Astrocyte (in vitro differentiated cells and primary cell): ENCODE measurements around the gene MMP1.

Experiments used
- CTCF ChIP-seq: IDR thresholded peaks from 2 replicates; pipeline ENCODE4 v1.5.1; 2011; ENCODE audit warnings: low read depth, mild to moderate bottlenecking, inconsistent platforms, low read length, moderate library complexity; ENCODE audit not compliant: insufficient read depth
- EZH2 ChIP-seq: IDR thresholded peaks from 2 replicates; pipeline ENCODE4 v1.6.1; 2012; ENCODE audit warnings: mild to moderate bottlenecking, low read length, inconsistent platforms; ENCODE audit not compliant: insufficient read depth

GRCh38 chr11:102793677-102794290 lies 4.2 kb downstream of the MMP1 start:
- no peak for TF ChIP-seq CTCF
- no peak for TF ChIP-seq EZH2
